ENCODE results near the gene MAG.

Gene MAG

DNA sequence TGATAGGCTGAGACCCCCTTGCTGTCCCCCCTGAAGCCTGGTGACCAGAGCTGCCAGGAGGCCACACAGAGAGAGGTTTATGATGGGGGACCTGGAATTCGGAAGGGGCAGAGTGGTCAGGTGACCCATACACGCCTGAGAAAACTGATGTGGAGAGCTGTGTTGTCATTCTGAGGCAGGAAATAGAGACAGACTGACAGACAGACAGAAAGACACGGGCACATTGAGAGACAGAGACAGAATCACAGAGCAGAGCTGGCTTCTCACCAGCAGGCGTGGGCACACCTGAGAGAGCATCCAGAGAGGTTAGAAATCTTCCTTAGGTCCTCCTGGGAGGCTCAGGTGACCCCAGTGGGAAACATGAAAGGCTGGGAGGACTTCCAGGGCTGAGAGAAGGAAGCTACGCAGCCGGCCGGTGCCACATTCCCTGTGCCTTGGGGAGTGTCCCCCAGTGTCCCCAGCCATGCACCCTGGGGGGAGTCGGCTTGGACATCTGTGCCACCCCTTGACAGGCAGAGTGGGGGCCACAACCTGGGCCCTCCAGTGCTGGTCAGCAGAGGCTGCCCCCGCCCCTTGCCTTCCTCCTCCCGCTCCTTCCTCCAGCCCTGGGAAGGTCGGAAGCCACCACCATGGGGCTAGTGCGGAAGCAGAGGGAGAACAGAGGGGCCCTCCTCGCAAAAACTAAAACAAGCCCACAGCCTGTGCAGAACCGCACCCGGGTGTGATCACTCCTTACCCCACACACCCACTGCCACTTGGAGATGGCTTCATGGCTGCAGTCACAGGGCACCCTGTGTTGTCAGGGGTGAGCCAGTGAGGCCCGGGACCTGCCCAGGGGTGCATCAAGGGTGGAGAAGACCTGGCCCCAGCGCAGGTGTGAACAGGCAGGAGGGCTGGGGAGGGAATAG lies 57.9 kb downstream of the MAG start:
- H3K36me3 ChIP-seq (ENCODE audit: control insufficient read depth in 5 of 5, insufficient read depth in 5 of 5, low read length in 5 of 5), result no peaks in the 10 kb centered on the region
- H3K9me3 ChIP-seq (ENCODE audit: control insufficient read depth in 5 of 5, low read length in 5 of 5), result no peaks in the 10 kb centered on the region
- H3K4me1 ChIP-seq (ENCODE audit: control insufficient read depth in 5 of 5, insufficient read depth in 5 of 5, low read length in 5 of 5), result peaks cover 0 to 26% (median 4%) of the 10 kb centered on the region in 5 donors
- no peak overlapping the region for H3K9ac ChIP-seq (ENCODE audit: low read length in 5 of 5)
- H3K4me3 ChIP-seq (ENCODE audit: low read depth in 1 of 5, low read length in 5 of 5), result no peak overlapping the region
- H3K27me3 ChIP-seq (ENCODE audit: control insufficient read depth in 5 of 5, insufficient read depth in 4 of 5, low read length in 5 of 5), result peaks cover 0 to 17% (median 0%) of the 10 kb centered on the region in 5 donors
- no peak overlapping the region for H3K27ac ChIP-seq (ENCODE audit: low read depth, low read length)

DNA sequence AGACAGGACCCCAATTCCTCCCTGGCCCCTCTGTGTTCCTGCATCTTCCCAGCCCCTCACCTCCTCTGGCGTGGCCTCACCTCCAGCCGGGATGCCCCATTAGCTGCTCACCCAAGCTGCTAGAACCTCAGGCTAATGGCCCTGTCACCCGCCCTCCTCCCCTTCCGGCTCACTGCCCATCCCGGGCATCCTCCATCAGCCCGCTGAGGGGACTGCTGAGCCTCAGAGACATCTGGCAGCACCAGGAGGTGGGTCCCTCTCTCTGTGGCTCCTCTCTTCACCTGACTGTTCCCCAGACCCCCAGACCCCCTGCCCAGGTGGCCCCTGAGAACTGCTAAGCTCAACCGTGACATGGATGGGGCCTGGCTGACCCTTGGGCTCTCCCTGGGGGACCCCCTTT lies 58.6 kb downstream of the MAG start:
- Histone ChIP-seq H3K27ac (ENCODE audit: low read depth, low read length) (no peak overlapping the region), H3K4me1 (ENCODE audit: control insufficient read depth in 5 of 5, insufficient read depth in 5 of 5, low read length in 5 of 5) (peaks cover 0 to 29% (median 7%) of the 10 kb centered on the region in 5 donors), H3K4me3 (ENCODE audit: low read depth in 1 of 5, low read length in 5 of 5) (no peak overlapping the region), H3K9me3 (ENCODE audit: control insufficient read depth in 5 of 5, low read length in 5 of 5) (no peaks in the 10 kb centered on the region), H3K9ac (ENCODE audit: low read length in 5 of 5) (no peak overlapping the region), H3K36me3 (ENCODE audit: control insufficient read depth in 5 of 5, insufficient read depth in 5 of 5, low read length in 5 of 5) (no peaks in the 10 kb centered on the region), H3K27me3 (ENCODE audit: control insufficient read depth in 5 of 5, insufficient read depth in 4 of 5, low read length in 5 of 5) (peaks cover 0 to 15% (median 0%) of the 10 kb centered on the region in 5 donors)

DNA sequence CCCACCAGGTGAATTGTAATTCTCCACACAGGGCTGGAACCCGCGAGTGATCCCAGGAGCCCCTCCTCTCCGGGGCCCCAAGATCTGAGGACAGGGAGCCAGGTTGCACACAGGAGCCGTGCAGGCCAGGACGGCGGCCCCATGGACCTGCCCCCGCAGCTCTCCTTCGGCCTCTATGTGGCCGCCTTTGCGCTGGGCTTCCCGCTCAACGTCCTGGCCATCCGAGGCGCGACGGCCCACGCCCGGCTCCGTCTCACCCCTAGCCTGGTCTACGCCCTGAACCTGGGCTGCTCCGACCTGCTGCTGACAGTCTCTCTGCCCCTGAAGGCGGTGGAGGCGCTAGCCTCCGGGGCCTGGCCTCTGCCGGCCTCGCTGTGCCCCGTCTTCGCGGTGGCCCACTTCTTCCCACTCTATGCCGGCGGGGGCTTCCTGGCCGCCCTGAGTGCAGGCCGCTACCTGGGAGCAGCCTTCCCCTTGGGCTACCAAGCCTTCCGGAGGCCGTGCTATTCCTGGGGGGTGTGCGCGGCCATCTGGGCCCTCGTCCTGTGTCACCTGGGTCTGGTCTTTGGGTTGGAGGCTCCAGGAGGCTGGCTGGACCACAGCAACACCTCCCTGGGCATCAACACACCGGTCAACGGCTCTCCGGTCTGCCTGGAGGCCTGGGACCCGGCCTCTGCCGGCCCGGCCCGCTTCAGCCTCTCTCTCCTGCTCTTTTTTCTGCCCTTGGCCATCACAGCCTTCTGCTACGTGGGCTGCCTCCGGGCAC lies 59.6 kb downstream of the MAG start:
- no peak overlapping the region for H3K9ac ChIP-seq (ENCODE audit: low read length in 5 of 5)

DNA sequence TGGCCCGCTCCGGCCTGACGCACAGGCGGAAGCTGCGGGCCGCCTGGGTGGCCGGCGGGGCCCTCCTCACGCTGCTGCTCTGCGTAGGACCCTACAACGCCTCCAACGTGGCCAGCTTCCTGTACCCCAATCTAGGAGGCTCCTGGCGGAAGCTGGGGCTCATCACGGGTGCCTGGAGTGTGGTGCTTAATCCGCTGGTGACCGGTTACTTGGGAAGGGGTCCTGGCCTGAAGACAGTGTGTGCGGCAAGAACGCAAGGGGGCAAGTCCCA lies 60.2 kb downstream of the MAG start:
- no peaks in the 10 kb centered on the region for H3K36me3 ChIP-seq (ENCODE audit: control insufficient read depth in 5 of 5, insufficient read depth in 5 of 5, low read length in 5 of 5)
- H3K27ac ChIP-seq (ENCODE audit: low read depth, low read length), result no peak overlapping the region
- H3K4me3 ChIP-seq (ENCODE audit: low read depth in 1 of 5, low read length in 5 of 5), result no peak overlapping the region
- H3K27me3 ChIP-seq (ENCODE audit: control insufficient read depth in 5 of 5, insufficient read depth in 4 of 5, low read length in 5 of 5), result peaks cover 0 to 8% (median 0%) of the 10 kb centered on the region in 5 donors
- H3K9ac ChIP-seq (ENCODE audit: low read length in 5 of 5), result no peak overlapping the region
- H3K4me1 ChIP-seq (ENCODE audit: control insufficient read depth in 5 of 5, insufficient read depth in 5 of 5, low read length in 5 of 5), result peaks cover 1 to 23% (median 13%) of the 10 kb centered on the region in 5 donors
- no peaks in the 10 kb centered on the region for H3K9me3 ChIP-seq (ENCODE audit: control insufficient read depth in 5 of 5, low read length in 5 of 5)

More for the DNA sequence above, 59.6 kb downstream of the MAG start:
- Histone ChIP-seq H3K27ac (ENCODE audit: low read depth, low read length) (no peak overlapping the region), H3K27me3 (ENCODE audit: control insufficient read depth in 5 of 5, insufficient read depth in 4 of 5, low read length in 5 of 5) (peaks cover 0 to 8% (median 0%) of the 10 kb centered on the region in 5 donors), H3K4me3 (ENCODE audit: low read depth in 1 of 5, low read length in 5 of 5) (no peak overlapping the region), H3K4me1 (ENCODE audit: control insufficient read depth in 5 of 5, insufficient read depth in 5 of 5, low read length in 5 of 5) (peaks cover 1 to 28% (median 14%) of the 10 kb centered on the region in 5 donors), H3K9me3 (ENCODE audit: control insufficient read depth in 5 of 5, low read length in 5 of 5) (no peaks in the 10 kb centered on the region), H3K36me3 (ENCODE audit: control insufficient read depth in 5 of 5, insufficient read depth in 5 of 5, low read length in 5 of 5) (no peaks in the 10 kb centered on the region)

DNA sequence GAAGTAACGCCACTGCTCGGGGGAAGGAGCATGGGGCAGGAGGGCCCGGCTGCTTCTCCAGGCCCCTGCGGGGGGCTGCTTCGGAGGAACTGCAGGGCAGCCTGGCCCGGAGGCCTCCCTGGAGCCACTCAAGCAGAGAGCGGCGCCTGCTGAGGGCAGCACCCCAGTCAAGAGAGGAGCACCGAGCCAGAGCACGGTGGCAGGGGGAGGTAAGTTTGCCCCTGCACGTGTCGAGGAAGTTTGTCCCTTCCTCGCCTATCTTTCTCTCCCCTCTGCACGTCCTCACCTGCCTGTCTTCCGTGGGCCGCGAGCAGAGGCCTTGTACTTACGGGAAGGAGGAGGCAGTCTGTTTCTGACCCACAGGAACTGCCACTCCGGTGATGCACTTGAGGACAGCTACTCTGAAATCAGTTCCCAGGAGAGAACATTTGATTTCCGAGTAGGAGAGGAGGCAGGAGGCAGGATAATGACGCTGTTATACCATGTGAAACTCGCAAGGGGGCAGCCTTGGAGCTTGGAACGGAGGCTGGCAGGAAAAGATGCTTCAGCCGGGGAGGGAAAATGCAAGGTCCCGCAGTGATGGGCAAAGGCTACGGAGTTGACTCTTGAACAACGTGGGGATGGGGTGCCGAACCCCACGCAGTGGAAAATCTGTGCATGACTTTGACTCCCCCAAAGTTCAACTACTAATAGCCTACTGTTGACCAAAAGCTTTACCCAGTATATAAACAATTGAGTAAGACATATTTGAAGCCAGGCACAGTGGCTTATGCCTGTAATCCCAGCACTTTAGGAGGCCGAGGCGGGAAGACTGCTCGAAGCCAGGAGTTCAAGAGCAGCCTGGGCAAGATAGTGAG lies 60.7 kb downstream of the MAG start:
- Histone ChIP-seq H3K9ac (ENCODE audit: low read length in 5 of 5) (no peak overlapping the region), H3K4me1 (ENCODE audit: control insufficient read depth in 5 of 5, insufficient read depth in 5 of 5, low read length in 5 of 5) (peaks cover 1 to 23% (median 14%) of the 10 kb centered on the region in 5 donors), H3K4me3 (ENCODE audit: low read depth in 1 of 5, low read length in 5 of 5) (no peak overlapping the region), H3K36me3 (ENCODE audit: control insufficient read depth in 5 of 5, insufficient read depth in 5 of 5, low read length in 5 of 5) (no peaks in the 10 kb centered on the region), H3K9me3 (ENCODE audit: control insufficient read depth in 5 of 5, low read length in 5 of 5) (no peaks in the 10 kb centered on the region), H3K27me3 (ENCODE audit: control insufficient read depth in 5 of 5, insufficient read depth in 4 of 5, low read length in 5 of 5) (peaks cover 0 to 8% (median 0%) of the 10 kb centered on the region in 5 donors), H3K27ac (ENCODE audit: low read depth, low read length) (no peak overlapping the region)

DNA sequence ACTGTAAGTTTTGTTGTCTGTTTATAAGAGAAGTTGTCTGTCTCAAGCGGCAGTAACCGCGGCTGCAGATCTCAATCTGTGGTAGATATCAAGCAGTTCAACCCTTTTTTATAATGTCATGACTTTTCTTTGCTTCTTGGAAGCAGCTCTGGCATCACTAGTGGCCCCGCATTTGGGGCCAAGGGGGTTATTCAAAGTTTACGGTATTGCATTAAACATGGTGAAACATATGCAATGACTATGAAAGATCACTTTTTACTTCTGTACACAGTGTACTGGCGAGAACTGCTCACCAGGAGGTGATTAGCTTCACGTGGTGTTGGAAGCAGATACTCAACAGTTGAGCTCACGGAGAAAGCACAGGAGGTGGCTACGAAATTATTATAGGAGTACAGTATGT lies 61.7 kb downstream of the MAG start:
- Histone ChIP-seq H3K36me3 (ENCODE audit: control insufficient read depth in 5 of 5, insufficient read depth in 5 of 5, low read length in 5 of 5) (no peaks in the 10 kb centered on the region), H3K9me3 (ENCODE audit: control insufficient read depth in 5 of 5, low read length in 5 of 5) (no peaks in the 10 kb centered on the region), H3K27me3 (ENCODE audit: control insufficient read depth in 5 of 5, insufficient read depth in 4 of 5, low read length in 5 of 5) (peaks cover 0 to 8% (median 0%) of the 10 kb centered on the region in 5 donors), H3K27ac (ENCODE audit: low read depth, low read length) (no peak overlapping the region), H3K9ac (ENCODE audit: low read length in 5 of 5) (no peak overlapping the region), H3K4me1 (ENCODE audit: control insufficient read depth in 5 of 5, insufficient read depth in 5 of 5, low read length in 5 of 5) (peaks cover 1 to 25% (median 22%) of the 10 kb centered on the region in 5 donors), H3K4me3 (ENCODE audit: low read depth in 1 of 5, low read length in 5 of 5) (no peak overlapping the region)

DNA sequence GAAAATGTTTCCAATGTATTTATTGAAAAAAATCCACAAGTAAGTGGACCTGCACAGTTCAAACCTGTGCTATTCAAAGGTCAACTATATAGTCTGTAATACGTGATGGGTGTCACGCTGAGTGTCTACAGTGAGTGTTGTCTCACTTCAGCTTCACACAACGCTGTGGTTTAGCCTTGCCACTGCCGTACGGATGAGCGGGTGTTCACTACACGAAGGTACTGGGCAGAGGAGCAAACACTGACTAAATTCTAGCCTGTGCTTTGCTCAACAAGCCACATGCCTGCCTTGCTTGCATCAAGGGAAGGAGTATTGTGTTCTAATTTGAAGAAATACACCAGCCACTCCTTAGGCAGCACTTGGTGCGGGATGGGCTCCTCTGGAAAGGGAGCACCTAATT lies 62.9 kb downstream of the MAG start:
- Histone ChIP-seq H3K9me3 (ENCODE audit: control insufficient read depth in 5 of 5, low read length in 5 of 5) (no peaks in the 10 kb centered on the region), H3K4me3 (ENCODE audit: low read depth in 1 of 5, low read length in 5 of 5) (no peak overlapping the region), H3K36me3 (ENCODE audit: control insufficient read depth in 5 of 5, insufficient read depth in 5 of 5, low read length in 5 of 5) (no peaks in the 10 kb centered on the region), H3K27ac (ENCODE audit: low read depth, low read length) (no peak overlapping the region), H3K9ac (ENCODE audit: low read length in 5 of 5) (no peak overlapping the region), H3K4me1 (ENCODE audit: control insufficient read depth in 5 of 5, insufficient read depth in 5 of 5, low read length in 5 of 5) (peaks cover 1 to 25% (median 22%) of the 10 kb centered on the region in 5 donors), H3K27me3 (ENCODE audit: control insufficient read depth in 5 of 5, insufficient read depth in 4 of 5, low read length in 5 of 5) (peaks cover 0 to 3% (median 0%) of the 10 kb centered on the region in 5 donors)

DNA sequence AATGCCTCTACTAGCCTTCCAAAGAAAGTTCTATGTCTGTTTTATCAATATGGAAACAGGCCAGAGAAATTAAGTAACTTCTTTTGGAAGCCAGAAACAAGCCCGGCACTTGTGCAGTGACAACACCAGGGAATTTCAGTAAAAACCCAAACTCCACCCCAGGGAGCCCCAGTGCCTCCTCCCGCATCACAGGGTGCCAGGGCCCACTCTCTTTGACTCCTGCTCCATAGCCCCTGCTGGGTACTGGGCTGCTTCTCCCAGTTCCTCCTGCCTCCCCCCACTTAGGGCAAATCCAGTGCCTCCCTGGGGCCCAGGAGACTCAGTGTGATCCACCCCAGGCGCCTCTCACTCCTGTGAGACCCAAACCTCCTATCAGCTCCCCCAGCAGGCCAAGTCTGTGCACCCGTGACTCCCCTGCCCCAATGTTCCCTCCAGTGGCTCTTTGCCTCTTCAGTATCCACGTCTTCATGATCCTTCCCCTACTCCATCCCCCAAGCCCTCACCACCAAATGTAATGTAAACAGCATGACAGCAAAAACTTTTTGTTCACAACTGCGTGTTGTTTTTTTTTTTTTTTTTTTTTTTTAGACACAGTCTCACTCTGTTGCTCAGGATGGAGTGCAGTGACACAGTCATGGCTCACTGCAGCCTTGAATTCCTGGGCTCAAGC lies 64.0 kb downstream of the MAG start:
- Histone ChIP-seq H3K36me3 (ENCODE audit: control insufficient read depth in 5 of 5, insufficient read depth in 5 of 5, low read length in 5 of 5) (no peaks in the 10 kb centered on the region), H3K9me3 (ENCODE audit: control insufficient read depth in 5 of 5, low read length in 5 of 5) (no peaks in the 10 kb centered on the region), H3K9ac (ENCODE audit: low read length in 5 of 5) (no peak overlapping the region), H3K4me3 (ENCODE audit: low read depth in 1 of 5, low read length in 5 of 5) (no peak overlapping the region), H3K27me3 (ENCODE audit: control insufficient read depth in 5 of 5, insufficient read depth in 4 of 5, low read length in 5 of 5) (no peaks in the 10 kb centered on the region), H3K27ac (ENCODE audit: low read depth, low read length) (no peak overlapping the region), H3K4me1 (ENCODE audit: control insufficient read depth in 5 of 5, insufficient read depth in 5 of 5, low read length in 5 of 5) (peaks cover 1 to 25% (median 22%) of the 10 kb centered on the region in 5 donors)

DNA sequence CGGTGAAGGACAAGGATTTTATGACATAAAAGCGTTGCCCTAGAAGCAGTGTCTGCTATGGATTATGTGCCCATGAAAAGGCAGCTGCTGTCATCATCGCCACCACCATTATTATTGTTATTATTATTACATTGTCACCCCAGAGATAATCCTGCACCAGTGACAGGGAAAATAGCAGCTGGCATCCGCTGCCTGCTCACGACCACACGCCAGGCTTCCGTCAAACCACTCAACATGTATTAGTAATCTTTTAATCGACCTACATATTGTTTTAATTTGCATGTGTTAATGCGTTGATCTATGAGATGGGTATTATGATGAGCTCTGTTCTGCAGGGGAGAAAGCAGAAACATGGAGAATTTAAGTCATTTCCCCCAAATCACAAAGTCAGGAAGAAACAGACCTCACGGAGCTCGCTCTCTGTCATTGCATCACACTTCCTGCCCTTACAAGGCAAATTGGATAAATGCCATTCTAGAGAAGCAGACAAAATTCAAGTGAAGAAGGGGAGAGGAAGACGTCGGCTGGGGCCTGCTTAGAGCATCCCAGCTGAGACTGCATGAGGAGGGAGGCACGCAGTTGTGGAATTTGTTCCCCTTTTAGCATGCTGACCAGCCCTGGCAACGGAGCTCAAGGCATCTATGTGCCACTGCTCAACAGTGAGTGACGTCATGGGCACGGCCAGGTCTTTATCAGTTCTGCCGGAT lies 66.1 kb downstream of the MAG start, which contains the start of gene FFAR3:
Gene FFAR3, plus strand, starts transcription at position 594 of the 707 bp plus-strand sequence. CDS start 431 bp downstream, outside the sequence.
- H3K4me3 ChIP-seq (ENCODE audit: low read depth in 1 of 5, low read length in 5 of 5), result peak within 1 kb of the TSS in 4 of 5 donors; percentile 13 to 31 (median 22)
- H3K36me3 ChIP-seq (ENCODE audit: control insufficient read depth in 5 of 5, insufficient read depth in 5 of 5, low read length in 5 of 5), result no peaks in the 10 kb centered on the region
- H3K27ac ChIP-seq (ENCODE audit: low read depth, low read length), result no peak within 1 kb of the TSS

More for the DNA sequence above, 66.1 kb downstream of the MAG start, which contains the start of gene FFAR3:
- no peaks in the 10 kb centered on the region for H3K9me3 ChIP-seq (ENCODE audit: control insufficient read depth in 5 of 5, low read length in 5 of 5)
- peaks cover 1 to 21% (median 18%) of the 10 kb centered on the region in 5 donors for H3K4me1 ChIP-seq (ENCODE audit: control insufficient read depth in 5 of 5, insufficient read depth in 5 of 5, low read length in 5 of 5)
- no peak within 1 kb of the TSS for H3K9ac ChIP-seq (ENCODE audit: low read length in 5 of 5)
- H3K27me3 ChIP-seq (ENCODE audit: control insufficient read depth in 5 of 5, insufficient read depth in 4 of 5, low read length in 5 of 5), result peaks cover 0 to 13% (median 2%) of the 10 kb centered on the region in 5 donors

Measured in subcutaneous abdominal adipose tissue (tissue), 5 donors.